ENCODE results near the gene SLCO4C1. TPM values are rescaled to one million over a fixed set of nuclear protein-coding genes. Genes with fewer than 3 reads are reported as not detected.

SLCO4C1 gene
- total RNA-seq, 5 donors from 2014 or later (not counting 1 experiment from before 2014, with no cell fraction given) = 0.12 to 1.4 (median 0.43) TPM

GRCh38 chr5:102290004-102290403 is 6.1 kb downstream of the SLCO4C1 start:
- Mint-ChIP-seq H3K4me3 (no peak overlapping the region), H3K4me1 (peaks cover 3 to 6% (median 3%) of the 10 kb centered on the region in 3 donors), H3K27ac (no peak overlapping the region), H3K9me3 (no peaks in the 10 kb centered on the region), H3K36me3 (no peaks in the 10 kb centered on the region), H3K27me3 (peaks cover 0 to 2% of the 10 kb centered on the region in 2 donors)
- H3K27ac ChIP-seq (ENCODE audit: low read length) = no peak overlapping the region
- peaks cover 0 to 2% of the 10 kb centered on the region in 2 experiments for H3K4me1 ChIP-seq (ENCODE audit: control insufficient read depth in 1 of 2, extremely low read depth in 1 of 2, insufficient read depth in 2 of 2, low read length in 2 of 2)
- ATAC-seq (replicated peaks in 1 of 4) = no peak
- ChIA-PET POLR2A (no interaction called here), CTCF (no interaction called here)
- no peaks in the 10 kb centered on the region for H3K27me3 ChIP-seq (replicated peaks in 1 of 2; ENCODE audit: control insufficient read depth in 2 of 2, extremely low read depth in 1 of 2, insufficient read depth in 2 of 2, low read length in 1 of 2)
- WGBS (ENCODE audit: insufficient coverage) = no CpG with 5 or more reads among the region's 3 CpGs
- no peak for DNase-seq
- H3K9me3 ChIP-seq = no peaks in the 10 kb centered on the region
- no peaks in the 10 kb centered on the region for H3K36me3 ChIP-seq (ENCODE audit: control insufficient read depth in 2 of 2, extremely low read depth in 1 of 2, insufficient read depth in 1 of 2, low read length in 1 of 2)
- no peak overlapping the region for H3K4me3 ChIP-seq (ENCODE audit: control insufficient read depth in 1 of 2, extremely low read depth in 1 of 2, low read length in 1 of 2)

GRCh38 chr5:102289251-102289899 is 6.7 kb downstream of the SLCO4C1 start:
- peaks cover 0 to 2% (median 0%) of the 10 kb centered on the region in 3 donors for H3K4me1 Mint-ChIP-seq
- ChIA-PET POLR2A (no interaction called here), CTCF (interaction anchor here in 1 of 2 donors (1.5 kb wide), 1 partner anchor 9 kb away, joined by 3 read pairs; no protein-coding TSS in a partner anchor)
- no peaks in the 10 kb centered on the region for H3K36me3 Mint-ChIP-seq
- ATAC-seq (replicated peaks in 1 of 4) (no peak), DNase-seq (no peak)
- H3K27me3 Mint-ChIP-seq = no peaks in the 10 kb centered on the region
- WGBS (ENCODE audit: insufficient coverage) = no CpG with 5 or more reads among the region's 6 CpGs
- H3K36me3 ChIP-seq (ENCODE audit: control insufficient read depth in 2 of 2, extremely low read depth in 1 of 2, insufficient read depth in 1 of 2, low read length in 1 of 2) = no peaks in the 10 kb centered on the region
- H3K4me1 ChIP-seq (ENCODE audit: control insufficient read depth in 1 of 2, extremely low read depth in 1 of 2, insufficient read depth in 2 of 2, low read length in 2 of 2) = no peaks in the 10 kb centered on the region
- no peak overlapping the region for H3K27ac ChIP-seq (ENCODE audit: low read length)
- H3K9me3 ChIP-seq = no peaks in the 10 kb centered on the region
- H3K27me3 ChIP-seq (replicated peaks in 1 of 2; ENCODE audit: control insufficient read depth in 2 of 2, extremely low read depth in 1 of 2, insufficient read depth in 2 of 2, low read length in 1 of 2) = no peaks in the 10 kb centered on the region
- no peak overlapping the region for H3K27ac Mint-ChIP-seq
- no peaks in the 10 kb centered on the region for H3K9me3 Mint-ChIP-seq
- no peak overlapping the region for H3K4me3 ChIP-seq (ENCODE audit: control insufficient read depth in 1 of 2, extremely low read depth in 1 of 2, low read length in 1 of 2)
- no peak overlapping the region for H3K4me3 Mint-ChIP-seq

- H3K4me3 Mint-ChIP-seq = no peak overlapping the region
- 67% methylated on average over 1 of the region's 1 CpG for WGBS (ENCODE audit: insufficient coverage)
- H3K4me1 Mint-ChIP-seq = peaks cover 0 to 7% (median 0%) of the 10 kb centered on the region in 3 donors
- no peak for ATAC-seq (replicated peaks in 1 of 4)
- no peaks in the 10 kb centered on the region for H3K27me3 Mint-ChIP-seq
- Histone ChIP-seq H3K9me3 (no peaks in the 10 kb centered on the region), H3K4me1 (ENCODE audit: control insufficient read depth in 1 of 2, extremely low read depth in 1 of 2, insufficient read depth in 2 of 2, low read length in 2 of 2) (no peaks in the 10 kb centered on the region), H3K4me3 (ENCODE audit: control insufficient read depth in 1 of 2, extremely low read depth in 1 of 2, low read length in 1 of 2) (no peak overlapping the region), H3K36me3 (ENCODE audit: control insufficient read depth in 2 of 2, extremely low read depth in 1 of 2, insufficient read depth in 1 of 2, low read length in 1 of 2) (no peaks in the 10 kb centered on the region), H3K27ac (ENCODE audit: low read length) (no peak overlapping the region), H3K27me3 (replicated peaks in 1 of 2; ENCODE audit: control insufficient read depth in 2 of 2, extremely low read depth in 1 of 2, insufficient read depth in 2 of 2, low read length in 1 of 2) (no peaks in the 10 kb centered on the region)
- DNase-seq = no peak
- ChIA-PET CTCF (interaction anchor here in 1 of 2 donors (1.5 kb wide), 1 partner anchor 9 kb away, joined by 3 read pairs; no protein-coding TSS in a partner anchor), POLR2A (no interaction called here)
- no peaks in the 10 kb centered on the region for H3K36me3 Mint-ChIP-seq
- H3K9me3 Mint-ChIP-seq = no peaks in the 10 kb centered on the region
- H3K27ac Mint-ChIP-seq = no peak overlapping the region
These were observed 7.5 kb downstream of the SLCO4C1 start for GRCh38 chr5:102288630-102289029.

- no peaks in the 10 kb centered on the region for H3K27me3 ChIP-seq (replicated peaks in 1 of 2; ENCODE audit: control insufficient read depth in 2 of 2, extremely low read depth in 1 of 2, insufficient read depth in 2 of 2, low read length in 1 of 2)
- Mint-ChIP-seq H3K4me3 (no peak overlapping the region), H3K9me3 (no peaks in the 10 kb centered on the region), H3K27ac (no peak overlapping the region), H3K36me3 (no peaks in the 10 kb centered on the region), H3K27me3 (no peaks in the 10 kb centered on the region), H3K4me1 (peaks cover 0 to 12% (median 6%) of the 10 kb centered on the region in 3 donors)
- ChIA-PET CTCF (no interaction called here), POLR2A (no interaction called here)
- no peak for DNase-seq
- no peak for ATAC-seq (replicated peaks in 1 of 4)
- no CpG with 5 or more reads among the region's 2 CpGs for WGBS (ENCODE audit: insufficient coverage)
- no peaks in the 10 kb centered on the region for H3K9me3 ChIP-seq
- H3K4me1 ChIP-seq (ENCODE audit: control insufficient read depth in 1 of 2, extremely low read depth in 1 of 2, insufficient read depth in 2 of 2, low read length in 2 of 2) = no peaks in the 10 kb centered on the region
- H3K4me3 ChIP-seq (ENCODE audit: control insufficient read depth in 1 of 2, extremely low read depth in 1 of 2, low read length in 1 of 2) = no peak overlapping the region
- no peaks in the 10 kb centered on the region for H3K36me3 ChIP-seq (ENCODE audit: control insufficient read depth in 2 of 2, extremely low read depth in 1 of 2, insufficient read depth in 1 of 2, low read length in 1 of 2)
- no peak overlapping the region for H3K27ac ChIP-seq (ENCODE audit: low read length)
These were observed 9.6 kb downstream of the SLCO4C1 start for GRCh38 chr5:102286476-102286875.

- Histone ChIP-seq H3K36me3 (ENCODE audit: control insufficient read depth in 2 of 2, extremely low read depth in 1 of 2, insufficient read depth in 1 of 2, low read length in 1 of 2) (no peaks in the 10 kb centered on the region), H3K4me1 (ENCODE audit: control insufficient read depth in 1 of 2, extremely low read depth in 1 of 2, insufficient read depth in 2 of 2, low read length in 2 of 2) (no peaks in the 10 kb centered on the region), H3K27ac (ENCODE audit: low read length) (no peak overlapping the region), H3K27me3 (replicated peaks in 1 of 2; ENCODE audit: control insufficient read depth in 2 of 2, extremely low read depth in 1 of 2, insufficient read depth in 2 of 2, low read length in 1 of 2) (no peaks in the 10 kb centered on the region), H3K4me3 (ENCODE audit: control insufficient read depth in 1 of 2, extremely low read depth in 1 of 2, low read length in 1 of 2) (no peak overlapping the region), H3K9me3 (no peaks in the 10 kb centered on the region)
- ChIA-PET POLR2A (no interaction called here), CTCF (no interaction called here)
- Mint-ChIP-seq H3K27me3 (no peaks in the 10 kb centered on the region), H3K36me3 (no peaks in the 10 kb centered on the region), H3K27ac (no peak overlapping the region), H3K4me1 (peaks cover 0 to 12% (median 6%) of the 10 kb centered on the region in 3 donors), H3K4me3 (no peak overlapping the region), H3K9me3 (no peaks in the 10 kb centered on the region)
- ATAC-seq (replicated peaks in 1 of 4) (no peak), DNase-seq (no peak)
- whole genome bisulfite sequencing (ENCODE audit: insufficient coverage) = no CpG with 5 or more reads among the region's 2 CpGs
These were observed 12.8 kb downstream of the SLCO4C1 start for GRCh38 chr5:102283102-102283797.

GRCh38 chr5:102279711-102280110 is 16.4 kb downstream of the SLCO4C1 start:
- no CpG with 5 or more reads among the region's 1 CpG for WGBS (ENCODE audit: insufficient coverage)
- Histone ChIP-seq H3K27me3 (replicated peaks in 1 of 2; ENCODE audit: control insufficient read depth in 2 of 2, extremely low read depth in 1 of 2, insufficient read depth in 2 of 2, low read length in 1 of 2) (no peaks in the 10 kb centered on the region), H3K9me3 (no peaks in the 10 kb centered on the region), H3K4me3 (ENCODE audit: control insufficient read depth in 1 of 2, extremely low read depth in 1 of 2, low read length in 1 of 2) (no peak overlapping the region), H3K27ac (ENCODE audit: low read length) (no peak overlapping the region), H3K36me3 (ENCODE audit: control insufficient read depth in 2 of 2, extremely low read depth in 1 of 2, insufficient read depth in 1 of 2, low read length in 1 of 2) (no peaks in the 10 kb centered on the region), H3K4me1 (ENCODE audit: control insufficient read depth in 1 of 2, extremely low read depth in 1 of 2, insufficient read depth in 2 of 2, low read length in 2 of 2) (no peaks in the 10 kb centered on the region)
- Mint-ChIP-seq H3K27ac (no peak overlapping the region), H3K9me3 (no peaks in the 10 kb centered on the region), H3K4me3 (no peak overlapping the region), H3K4me1 (peaks cover 0 to 11% (median 6%) of the 10 kb centered on the region in 3 donors), H3K27me3 (peaks cover 2 to 4% of the 10 kb centered on the region in 2 donors), H3K36me3 (no peaks in the 10 kb centered on the region)
- CTCF ChIA-PET = no interaction called here
- POLR2A ChIA-PET = no interaction called here
- ATAC-seq (replicated peaks in 1 of 4) (no peak), DNase-seq (no peak)
